Type B pancreatic cell (in vitro differentiated cells): ENCODE measurements around the gene ABLIM1. TPM values are rescaled to one million over a fixed set of nuclear protein-coding genes. Genes with fewer than 3 reads are reported as not detected.

Experiments used
- DNase-seq: peaks from one replicate; pipeline ENCODE4 v3.0.0; 2021; ENCODE audit warnings: mixed read lengths; ENCODE audit not compliant: unreplicated experiment; ENCODE audit errors: extremely low spot score
- H3K27ac Mint-ChIP-seq: 2 replicates; pipeline ENCODE4 v1.8.0; 2021; ENCODE audit warnings: mild to moderate bottlenecking, mixed read lengths
- H3K27me3 Mint-ChIP-seq: 2 replicates; pipeline ENCODE4 v1.8.0; 2021; ENCODE audit warnings: mixed read lengths
- H3K36me3 Mint-ChIP-seq: 2 replicates; pipeline ENCODE4 v1.8.0; 2021; ENCODE audit warnings: mixed read lengths
- H3K4me1 Mint-ChIP-seq: one replicate; pipeline ENCODE4 v1.8.0; 2021; ENCODE audit warnings: mixed read lengths; ENCODE audit not compliant: unreplicated experiment
- H3K4me3 Mint-ChIP-seq: 2 replicates; pipeline ENCODE4 v1.8.0; 2021; ENCODE audit warnings: mild to moderate bottlenecking, mixed read lengths
- H3K9me3 Mint-ChIP-seq: 2 replicates; pipeline ENCODE4 v1.8.0; 2021; ENCODE audit warnings: mixed read lengths
- total RNA-seq: library from RNA; stranded (reverse); gene quantifications from 2 replicates; pipeline ENCODE4 v1.2.1, GENCODE V29; 2021; ENCODE audit warnings: low replicate concordance
- TF ChIP-seq, protein P1 (sequence below): fragments of 200-600 bp; sonication (generic); conservative IDR thresholded peaks from 2 replicates; pipeline ENCODE4 v1.5.0; 2021; ENCODE audit warnings: antibody characterized with exemption, mild to moderate bottlenecking

Gene ABLIM1
- total RNA-seq, 1 donor from 2014 or later: 77.7 TPM

DNA sequence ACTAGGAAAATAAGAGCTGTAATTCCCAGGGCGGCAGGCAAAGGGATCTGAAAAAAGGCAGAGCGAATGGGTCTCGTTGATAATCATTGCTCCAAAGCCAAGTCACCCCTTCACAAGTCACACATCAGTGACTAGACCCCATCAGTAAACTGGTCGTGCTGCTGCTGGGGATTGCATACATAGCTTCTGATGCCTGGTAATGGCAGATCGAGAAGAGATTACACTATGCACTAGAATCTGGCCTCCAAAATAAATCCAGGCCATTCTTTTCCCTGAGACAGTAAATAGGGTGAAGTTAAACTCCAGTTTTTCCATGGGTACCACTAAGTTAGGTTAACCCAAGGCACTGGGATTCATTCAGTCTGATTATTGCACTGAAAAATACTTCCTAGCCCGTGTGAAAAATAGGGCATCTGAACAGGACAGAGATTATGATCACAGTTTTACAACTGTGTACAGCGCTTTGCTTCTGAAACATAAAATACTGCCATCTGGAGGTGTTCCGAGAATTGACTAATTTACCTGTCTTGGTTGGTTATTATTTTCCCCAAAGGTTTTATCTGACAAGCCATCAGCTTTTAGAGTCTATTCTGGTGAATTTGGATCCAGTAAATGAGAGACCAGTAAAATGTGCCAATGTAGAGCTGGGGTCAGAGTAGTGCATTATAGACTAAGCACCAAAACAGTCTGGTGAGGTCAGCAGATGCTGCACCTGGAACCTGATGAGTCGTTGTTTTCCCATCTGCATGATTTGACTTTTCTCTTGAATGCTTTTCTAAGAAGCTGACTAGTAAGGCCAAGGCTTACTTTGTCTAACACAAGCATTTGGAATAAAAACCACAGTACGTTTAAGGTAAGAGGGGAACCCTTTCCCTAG is 170.9 kb downstream of the ABLIM1 start:
- no peaks in the 10 kb centered on the region for H3K9me3 Mint-ChIP-seq
- peaks cover 50% of the 10 kb centered on the region for H3K4me1 Mint-ChIP-seq
- no peak for DNase-seq
- H3K4me3 Mint-ChIP-seq: no peak overlapping the region
- H3K36me3 Mint-ChIP-seq: peaks cover 41% of the 10 kb centered on the region
- H3K27ac Mint-ChIP-seq: no peak overlapping the region
- TF ChIP-seq, protein P1, sequence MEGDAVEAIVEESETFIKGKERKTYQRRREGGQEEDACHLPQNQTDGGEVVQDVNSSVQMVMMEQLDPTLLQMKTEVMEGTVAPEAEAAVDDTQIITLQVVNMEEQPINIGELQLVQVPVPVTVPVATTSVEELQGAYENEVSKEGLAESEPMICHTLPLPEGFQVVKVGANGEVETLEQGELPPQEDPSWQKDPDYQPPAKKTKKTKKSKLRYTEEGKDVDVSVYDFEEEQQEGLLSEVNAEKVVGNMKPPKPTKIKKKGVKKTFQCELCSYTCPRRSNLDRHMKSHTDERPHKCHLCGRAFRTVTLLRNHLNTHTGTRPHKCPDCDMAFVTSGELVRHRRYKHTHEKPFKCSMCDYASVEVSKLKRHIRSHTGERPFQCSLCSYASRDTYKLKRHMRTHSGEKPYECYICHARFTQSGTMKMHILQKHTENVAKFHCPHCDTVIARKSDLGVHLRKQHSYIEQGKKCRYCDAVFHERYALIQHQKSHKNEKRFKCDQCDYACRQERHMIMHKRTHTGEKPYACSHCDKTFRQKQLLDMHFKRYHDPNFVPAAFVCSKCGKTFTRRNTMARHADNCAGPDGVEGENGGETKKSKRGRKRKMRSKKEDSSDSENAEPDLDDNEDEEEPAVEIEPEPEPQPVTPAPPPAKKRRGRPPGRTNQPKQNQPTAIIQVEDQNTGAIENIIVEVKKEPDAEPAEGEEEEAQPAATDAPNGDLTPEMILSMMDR: peak; percentile 25
- no peaks in the 10 kb centered on the region for H3K27me3 Mint-ChIP-seq

DNA sequence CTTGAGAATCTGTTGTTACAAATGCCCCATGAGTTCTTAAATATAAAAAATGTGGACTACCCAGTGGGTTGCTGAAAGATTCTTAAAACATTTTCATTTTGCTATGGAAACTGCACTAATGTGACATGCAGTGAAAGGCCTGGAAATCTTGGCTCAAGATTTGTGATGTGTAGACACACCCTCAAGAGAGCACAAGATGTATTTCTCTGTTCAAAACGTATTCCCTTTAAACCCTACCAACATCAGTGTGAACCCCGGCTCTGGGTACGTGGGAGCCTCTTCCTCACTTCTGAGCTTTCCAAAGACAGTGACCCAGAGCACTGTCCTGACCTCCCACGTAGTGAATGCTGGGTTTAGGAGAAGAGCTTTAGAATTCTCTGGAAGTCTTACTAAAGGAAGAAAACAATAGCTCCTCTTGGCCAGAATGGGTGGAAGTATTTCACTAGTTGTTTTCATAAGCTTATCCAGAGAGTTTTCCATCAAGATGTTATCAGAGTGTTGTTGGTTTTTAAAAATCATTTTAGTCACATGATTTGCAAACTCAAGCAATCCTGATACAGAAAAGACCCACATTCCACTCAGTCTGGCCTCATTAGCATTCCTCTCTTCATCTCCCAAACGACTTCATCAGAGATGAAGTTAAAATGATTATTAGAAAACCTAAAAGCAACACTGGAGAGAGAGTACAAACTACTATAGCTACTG is 172.2 kb downstream of the ABLIM1 start:
- H3K27ac Mint-ChIP-seq: no peak overlapping the region
- H3K36me3 Mint-ChIP-seq: peaks cover 38% of the 10 kb centered on the region
- H3K27me3 Mint-ChIP-seq: no peaks in the 10 kb centered on the region
- peaks cover 42% of the 10 kb centered on the region for H3K4me1 Mint-ChIP-seq
- TF ChIP-seq, protein P1: no peak
- no peak overlapping the region for H3K4me3 Mint-ChIP-seq
- no peaks in the 10 kb centered on the region for H3K9me3 Mint-ChIP-seq
- no peak for DNase-seq

DNA sequence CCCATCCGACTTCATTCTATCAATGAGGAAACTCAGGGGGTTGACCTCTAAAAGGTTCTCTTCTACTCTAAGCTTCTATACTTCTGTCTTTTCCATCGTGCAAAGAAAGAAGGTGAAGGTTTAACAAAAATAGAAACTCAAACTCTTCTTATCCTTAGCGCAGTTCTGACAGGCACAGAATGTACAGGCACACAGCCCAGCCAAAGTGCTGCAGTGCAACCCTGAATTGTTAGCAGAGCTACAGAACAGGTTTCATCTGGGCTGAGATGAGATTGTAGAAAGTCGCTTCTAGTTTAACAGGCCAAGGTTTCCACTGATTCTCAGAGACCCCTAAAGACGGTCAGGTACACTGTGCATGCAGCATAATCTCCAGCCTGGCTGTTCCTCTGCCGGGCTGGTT is 174.5 kb downstream of the ABLIM1 start:
- Mint-ChIP-seq H3K4me3 (no peak overlapping the region), H3K4me1 (peaks cover 30% of the 10 kb centered on the region), H3K27me3 (no peaks in the 10 kb centered on the region), H3K9me3 (no peaks in the 10 kb centered on the region), H3K27ac (no peak overlapping the region), H3K36me3 (peaks cover 43% of the 10 kb centered on the region)
- TF ChIP-seq, protein P1: no peak
- DNase-seq: no peak

DNA sequence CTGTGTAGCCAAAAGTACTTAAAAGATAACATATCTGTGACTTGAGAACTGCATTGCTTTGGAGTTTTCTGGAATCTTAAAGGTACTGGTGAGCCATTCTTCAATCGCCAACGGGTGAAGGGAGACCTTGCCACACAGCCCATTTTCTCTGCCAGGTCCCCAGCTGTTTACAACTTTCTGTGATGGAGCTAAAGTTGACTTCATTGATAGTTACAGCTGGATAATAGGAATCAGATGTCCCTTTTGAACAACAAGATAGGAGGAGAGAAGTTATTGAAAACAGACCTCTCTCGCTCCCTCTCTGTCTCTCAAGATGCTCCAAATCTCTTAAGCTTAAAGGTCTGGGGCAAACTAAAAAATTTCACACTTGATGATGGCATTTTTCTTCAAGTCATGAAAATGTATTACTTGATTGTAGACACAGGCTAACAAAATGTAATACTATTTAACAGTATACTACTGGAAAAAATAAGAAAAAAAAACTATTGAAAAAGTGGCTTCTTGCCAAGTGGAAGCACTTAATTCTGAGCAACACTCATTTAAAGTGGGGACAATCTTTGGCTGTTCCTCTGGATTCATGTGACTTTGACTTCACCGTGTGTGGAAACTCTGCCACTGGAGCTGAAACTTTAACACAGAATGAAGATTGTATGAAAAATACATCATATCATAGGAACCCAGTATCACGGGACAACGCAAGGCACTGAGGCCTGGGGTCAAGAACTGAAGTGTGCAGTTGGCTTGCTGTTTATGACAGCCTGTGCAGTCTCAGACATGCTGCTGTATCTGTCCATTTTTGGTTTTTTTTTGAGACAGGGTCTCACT is 175.4 kb downstream of the ABLIM1 start:
- Mint-ChIP-seq H3K36me3 (peaks cover 38% of the 10 kb centered on the region), H3K4me3 (no peak overlapping the region), H3K27ac (no peak overlapping the region), H3K9me3 (no peaks in the 10 kb centered on the region), H3K4me1 (peaks cover 25% of the 10 kb centered on the region), H3K27me3 (no peaks in the 10 kb centered on the region)
- no peak for DNase-seq
- TF ChIP-seq, protein P1: no peak

DNA sequence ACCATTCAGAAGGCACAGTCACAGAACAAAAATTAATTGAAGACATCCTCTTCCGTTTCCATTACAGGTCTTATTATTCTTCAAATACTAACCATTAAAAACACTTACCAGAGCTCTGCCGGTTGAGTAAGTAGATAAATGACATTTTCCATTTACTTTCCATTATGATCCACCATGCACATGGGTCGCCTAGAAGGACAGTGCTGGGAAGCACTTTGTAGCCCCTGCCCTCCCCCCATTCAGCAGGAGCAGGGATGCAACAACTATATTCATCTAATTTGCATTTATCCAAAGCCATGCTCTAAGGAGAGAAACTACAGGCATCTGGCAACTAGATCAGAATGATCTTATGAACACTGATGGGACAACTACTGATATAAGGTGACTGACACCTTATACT is 177.0 kb downstream of the ABLIM1 start:
- Mint-ChIP-seq H3K9me3 (no peaks in the 10 kb centered on the region), H3K36me3 (peaks cover 28% of the 10 kb centered on the region), H3K4me3 (no peak overlapping the region), H3K27ac (no peak overlapping the region), H3K4me1 (peaks cover 22% of the 10 kb centered on the region), H3K27me3 (no peaks in the 10 kb centered on the region)
- TF ChIP-seq, protein P1: no peak
- DNase-seq: no peak
